ENCODE results near the gene SMLR1.

Gene SMLR1

GRCh38 chr6:130824978-130825694, 2.1 kb upstream of the SMLR1 start:
- no peak for DNase-seq

- DNase-seq, result no peak
Observed at GRCh38 chr6:130825772-130826441, 1.3 kb upstream of the SMLR1 start.

GRCh38 chr6:130826442-130827246, 562 bp upstream of the SMLR1 start:
- no peak for DNase-seq

GRCh38 chr6:130829333-130829910, 2.2 kb downstream of the SMLR1 start:
- DNase-seq, result no peak

- no peak for DNase-seq
Observed at GRCh38 chr6:130831607-130832006, 4.4 kb downstream of the SMLR1 start.

DNA sequence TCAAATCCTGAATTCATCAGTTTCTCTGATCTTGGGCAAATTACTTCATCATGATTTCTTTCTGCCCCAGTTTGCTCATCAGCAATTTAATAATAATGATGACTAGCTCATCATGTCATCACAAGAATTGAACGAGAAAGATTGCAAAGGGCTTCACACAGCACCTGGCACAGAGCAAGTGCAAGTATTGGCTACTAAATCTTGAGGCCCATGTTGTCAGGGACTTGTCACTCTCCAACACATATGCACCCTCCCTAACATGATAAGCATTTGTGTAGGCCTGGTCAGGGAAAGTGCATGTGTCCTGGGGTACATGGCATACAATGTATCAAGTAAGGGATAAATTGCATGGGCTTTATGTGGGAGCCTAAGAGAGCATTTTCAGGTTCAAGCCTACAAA, 6.4 kb downstream of the SMLR1 start:
- no peak for DNase-seq

- no peak for DNase-seq
Observed at GRCh38 chr6:130834482-130835251, 7.5 kb downstream of the SMLR1 start.

DNA sequence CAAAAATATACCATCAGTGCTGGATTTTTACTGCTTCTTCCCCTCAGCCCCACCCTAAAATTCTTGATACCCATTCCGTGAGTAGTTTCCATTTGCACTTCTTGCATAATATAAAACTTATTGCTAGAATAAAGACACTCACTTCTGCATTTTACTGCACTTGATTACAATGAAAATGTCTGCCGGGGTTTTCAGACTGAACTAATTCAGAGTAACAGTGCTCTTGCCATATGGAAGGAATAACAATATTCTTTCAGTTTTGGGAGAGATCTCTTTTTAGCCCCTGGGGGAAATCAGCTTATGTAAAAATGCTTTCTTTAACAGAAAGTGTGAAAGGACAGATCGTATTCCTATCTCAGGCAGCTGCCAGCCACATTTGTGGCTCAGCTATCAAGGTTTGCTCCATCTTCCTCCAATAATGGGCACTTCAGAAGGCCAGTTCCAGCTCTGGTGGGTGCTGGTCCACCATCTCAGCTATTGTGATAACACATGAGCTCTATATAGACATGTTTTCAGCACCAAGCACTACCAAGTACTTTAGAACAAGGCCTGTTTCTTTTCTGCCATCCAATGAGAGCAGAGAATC, 8.9 kb downstream of the SMLR1 start:
- DNase-seq, result peak in 2 of 51 donors; percentile 5 to 30

DNA sequence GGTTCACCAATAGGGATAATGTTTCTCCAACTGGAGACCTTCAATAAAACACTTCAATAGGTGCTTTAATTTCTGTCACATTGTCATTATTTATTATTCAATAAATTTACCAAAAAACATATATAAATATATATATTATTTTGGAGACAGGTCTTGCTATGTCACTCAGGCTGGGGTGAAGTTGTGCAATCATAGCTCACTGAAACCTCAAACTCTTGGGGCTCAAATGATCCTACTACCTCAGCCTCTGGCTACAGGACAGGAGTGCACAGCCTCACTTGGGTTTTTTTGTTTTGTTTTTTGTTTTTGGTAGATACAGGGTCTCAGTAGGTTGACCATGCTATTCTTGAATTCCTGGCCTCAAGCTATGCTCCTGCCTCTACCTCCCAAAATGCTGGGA, 9.9 kb downstream of the SMLR1 start:
- DNase-seq, result no peak

GRCh38 chr6:130838250-130838860, 11.1 kb downstream of the SMLR1 start:
- no peak for DNase-seq

- no peak for DNase-seq
Observed at GRCh38 chr6:130838951-130839350, 11.7 kb downstream of the SMLR1 start.

GRCh38 chr6:130839379-130839778, 12.2 kb downstream of the SMLR1 start:
- DNase-seq, result no peak

- DNase-seq, result no peak
Observed at GRCh38 chr6:130840050-130840449, 12.8 kb downstream of the SMLR1 start.

GRCh38 chr6:130841128-130841728, 14.0 kb downstream of the SMLR1 start:
- no peak for DNase-seq

DNA sequence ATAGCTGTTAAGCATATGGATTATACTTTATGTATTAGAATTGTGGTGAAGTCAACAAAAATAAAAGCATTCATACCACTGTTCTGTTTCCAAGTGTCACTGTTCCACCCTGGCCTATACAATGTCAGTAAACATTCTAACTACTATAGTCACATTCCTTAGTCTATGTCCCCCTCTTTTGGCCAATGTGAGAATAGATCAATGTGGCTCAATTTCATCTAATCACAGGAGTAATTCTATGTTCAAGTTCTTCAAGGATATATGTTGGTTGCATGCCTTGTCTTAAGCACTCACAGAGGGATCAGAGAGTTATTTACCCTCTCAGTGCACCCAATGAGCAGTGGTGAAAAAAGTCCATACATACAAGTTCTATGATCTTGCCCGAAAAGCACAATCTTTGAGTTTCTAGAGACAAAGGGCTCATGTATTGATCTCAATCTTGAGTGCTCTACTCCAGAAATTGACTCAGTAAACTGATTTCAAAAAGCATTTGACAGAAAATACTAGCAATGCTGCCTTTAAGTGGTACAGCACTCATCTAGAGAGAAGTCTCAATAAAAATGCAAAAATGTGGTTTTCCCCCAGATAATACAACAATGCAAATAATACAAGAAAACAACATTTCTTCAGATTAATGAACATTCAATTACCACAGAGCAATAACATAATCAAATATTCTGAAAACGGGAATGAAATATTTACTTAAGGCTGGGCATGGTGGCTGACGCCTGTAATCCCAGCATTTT, 16.5 kb downstream of the SMLR1 start:
- no peak for DNase-seq

DNA sequence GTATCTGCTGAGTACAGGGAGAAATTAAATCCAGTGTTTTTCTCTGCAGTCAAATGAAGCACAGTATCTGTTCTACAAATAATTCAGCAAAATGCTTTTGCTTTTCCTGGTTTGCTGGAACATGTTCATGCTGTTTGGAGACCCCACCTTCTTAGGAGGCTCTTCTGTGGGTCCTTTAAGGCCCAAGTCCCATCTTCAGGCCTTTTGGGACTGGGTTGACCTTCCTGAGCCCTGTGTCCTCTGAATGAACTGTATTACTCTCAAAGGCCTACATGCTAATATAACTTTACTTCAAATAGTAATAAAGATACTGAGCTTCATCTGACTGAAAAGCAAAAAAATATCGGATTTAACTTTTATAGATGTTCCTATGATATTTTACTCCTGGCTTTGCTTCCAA, 19.3 kb downstream of the SMLR1 start:
- DNase-seq, result no peak

DNA sequence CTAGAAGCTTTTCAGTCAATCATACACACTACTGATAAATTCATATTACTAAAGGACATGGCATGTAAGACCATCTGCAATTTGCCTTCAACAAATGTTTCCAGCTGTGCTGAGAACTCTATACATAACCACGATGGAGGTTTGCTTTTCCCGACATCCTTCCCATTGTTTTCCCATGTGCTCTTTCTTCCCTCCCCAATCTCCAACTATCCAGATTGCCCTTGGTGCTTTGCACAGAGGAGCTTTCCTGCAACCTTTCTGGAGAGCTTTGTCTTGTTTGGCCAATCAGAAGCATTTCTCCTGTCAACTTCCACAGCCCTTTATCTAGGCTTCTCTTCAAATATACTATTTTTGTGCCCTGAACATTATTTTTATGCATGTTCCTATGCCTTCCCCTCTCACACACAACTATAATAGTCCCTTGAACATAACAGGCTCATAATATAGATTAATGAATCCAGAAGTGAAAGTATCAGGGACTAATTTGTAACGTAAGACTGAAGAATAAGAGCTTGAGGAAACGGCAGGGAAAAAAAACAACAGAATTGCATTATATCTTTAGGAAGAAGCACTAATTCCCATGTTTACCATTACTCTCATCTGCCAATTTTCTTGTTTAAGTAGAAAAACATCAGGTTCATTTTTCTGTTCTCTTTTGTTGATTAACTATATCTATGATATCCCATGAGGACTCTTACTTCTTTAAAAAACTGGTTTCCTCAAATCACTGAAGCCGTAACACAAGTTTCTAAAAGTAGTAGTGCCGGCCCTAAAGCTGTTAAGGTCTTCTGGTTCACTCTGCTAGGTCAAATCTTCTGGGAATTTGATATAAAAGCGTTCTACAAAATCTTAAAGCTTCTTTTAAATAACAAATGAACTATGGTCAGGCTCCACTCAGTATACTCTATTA, 20.1 kb downstream of the SMLR1 start:
- DNase-seq, result no peak

DNA sequence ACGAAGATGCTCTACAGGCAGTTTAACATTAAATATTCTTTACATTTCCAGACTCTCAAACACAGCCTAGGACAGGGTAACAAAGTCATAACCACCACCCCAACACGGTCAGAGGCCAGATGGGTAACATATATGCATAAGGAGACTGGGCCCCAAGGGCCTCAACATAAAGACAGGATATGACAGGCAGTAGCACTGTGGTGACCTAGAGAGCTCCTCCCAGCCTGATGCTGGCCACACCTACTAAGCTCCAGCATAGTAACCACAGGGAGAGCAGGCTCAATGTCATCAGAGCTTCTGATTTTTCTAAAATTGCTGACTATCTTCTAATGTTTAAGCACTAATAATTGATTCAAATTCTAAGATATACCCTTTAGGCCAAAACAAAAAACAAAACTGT, 21.7 kb downstream of the SMLR1 start:
- no peak for DNase-seq
